Measurements from ENCODE around the gene VANGL2. TPM values are rescaled to one million over a fixed set of nuclear protein-coding genes. Genes with fewer than 3 reads are reported as not detected.

Gene VANGL2
- total and polyA plus RNA-seq, 2 of the 8 experiments (the other 6 are each of a cell fraction or from before 2014, with no cell fraction given): 62.5 to 118 TPM

DNA sequence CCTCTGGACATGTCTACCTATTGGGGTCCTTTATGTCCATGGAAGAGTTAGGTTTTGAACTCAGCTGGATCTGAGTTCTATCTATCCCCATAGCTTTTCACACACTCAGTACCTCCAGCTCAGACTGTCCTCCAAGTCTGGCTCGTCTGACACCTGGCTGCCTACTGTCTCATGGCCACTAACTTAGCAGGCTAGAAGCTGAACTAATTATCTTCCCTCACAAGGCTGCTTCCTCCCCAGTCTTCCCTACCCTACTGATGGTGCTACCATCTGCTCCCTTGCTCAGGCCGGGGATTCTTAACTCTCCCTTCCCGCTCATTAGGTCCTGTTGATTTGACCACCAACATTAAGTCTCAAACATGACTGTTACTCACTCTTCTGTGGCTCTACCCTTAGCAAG, 13.4 kb downstream of the VANGL2 start:
- Histone ChIP-seq H4K8ac (ENCODE audit: extremely low read depth, insufficient read depth, low read length) (no peak overlapping the region), H3K14ac (ENCODE audit: insufficient read length) (no peak overlapping the region), H4K91ac (replicated peaks; ENCODE audit: insufficient read length, low read length) (no peak overlapping the region), H2BK20ac (ENCODE audit: low read length) (no peak overlapping the region), H3K27me3 (replicated peaks in 1 of 4; ENCODE audit: control insufficient read depth in 3 of 4, extremely low read depth in 1 of 4, insufficient read depth in 3 of 4, low read length in 3 of 4) (no peaks in the 10 kb centered on the region), H3K9me3 (ENCODE audit: insufficient read depth in 2 of 2, low read depth in 1 of 2, low read length in 1 of 2) (no peaks in the 10 kb centered on the region), H2AFZ (ENCODE audit: low read length) (no peak overlapping the region), H4K5ac (ENCODE audit: insufficient read length, low read depth, low read length) (no peak overlapping the region), H3K4me1 (replicated peaks in 1 of 4; ENCODE audit: control insufficient read depth in 3 of 4, insufficient read depth in 4 of 4, low read length in 3 of 4) (peaks cover 6 to 17% (median 16%) of the 10 kb centered on the region in 4 experiments), H3K79me1 (ENCODE audit: low read depth, low read length) (peaks cover 29% of the 10 kb centered on the region), H2BK5ac (ENCODE audit: low read depth, low read length) (no peak overlapping the region), H2AK5ac (ENCODE audit: low read depth, low read length) (no peak overlapping the region), H3K56ac (replicated peaks; ENCODE audit: insufficient read length, low read depth, low read length) (no peak overlapping the region), H3K4me3 (ENCODE audit: extremely low read depth in 1 of 4, insufficient read depth in 2 of 4, low read depth in 3 of 4, low read length in 4 of 4) (no peak overlapping the region), H3K4me2 (ENCODE audit: insufficient read depth in 1 of 2, low read depth in 2 of 2, low read length in 2 of 2) (no peak overlapping the region), H3K79me2 (ENCODE audit: control insufficient read depth in 1 of 2, insufficient read depth in 2 of 2, low read length in 2 of 2) (peaks cover 4 to 61% of the 10 kb centered on the region in 2 experiments), H2BK15ac (ENCODE audit: low read length) (no peak overlapping the region), H3K4ac (replicated peaks; ENCODE audit: insufficient read length, low read depth, low read length) (no peak overlapping the region), H3K9ac (replicated peaks in 1 of 4; ENCODE audit: extremely low read depth in 1 of 4, low read depth in 3 of 4, low read length in 3 of 4) (no peak overlapping the region), H4K20me1 (replicated peaks in 1 of 2; ENCODE audit: control insufficient read depth in 1 of 2, insufficient read depth in 2 of 2, low read length in 2 of 2) (peaks cover 6 to 16% of the 10 kb centered on the region in 2 experiments), H2BK12ac (ENCODE audit: low read depth, low read length) (no peak overlapping the region), H3K18ac (ENCODE audit: extremely low read depth, low read length) (no peak overlapping the region), H3K23ac (ENCODE audit: insufficient read length) (no peak overlapping the region), H3K27ac (ENCODE audit: low read depth, low read length) (no peak overlapping the region), H2BK120ac (replicated peaks; ENCODE audit: low read depth, low read length) (no peak overlapping the region), H3K36me3 (ENCODE audit: control insufficient read depth in 2 of 4, insufficient read depth in 4 of 4, low read length in 3 of 4) (peaks cover 5 to 24% (median 14%) of the 10 kb centered on the region in 4 experiments; a peak in 7 of 8 replicates), H3K23me2 (ENCODE audit: low read depth, low read length) (no peaks in the 10 kb centered on the region)
- TF ChIP-seq TAF1 (IDR thresholded peaks at IDR 0.05; ENCODE audit: low read depth, low read length) (no peak), HDAC6 (IDR thresholded peaks at IDR 0.05; ENCODE audit: low read depth, low read length) (no peak), SP1 (IDR thresholded peaks at IDR 0.05; ENCODE audit: low read depth, low read length) (no peak), YY1 (IDR thresholded peaks at IDR 0.05; ENCODE audit: low read depth, low read length) (no peak), JUN (IDR thresholded peaks at IDR 0.05; ENCODE audit: low read depth, low read length) (no peak), KDM4A (IDR thresholded peaks at IDR 0.05; ENCODE audit: low read depth, low read length, severe bottlenecking) (no peak), SAP30 (IDR thresholded peaks at IDR 0.05; ENCODE audit: insufficient read depth, insufficient replicate concordance, low read length) (no peak), MAFK (IDR thresholded peaks at IDR 0.05; ENCODE audit: low read depth, low read length) (no peak), PHF8 (conservative IDR thresholded peaks at IDR 0.05; ENCODE audit: low read depth, low read length) (no peak), CBX5 (IDR thresholded peaks at IDR 0.05; ENCODE audit: low read depth, low read length) (no peak), EP300 (IDR thresholded peaks at IDR 0.05; ENCODE audit: borderline replicate concordance in 1 of 2, low read depth in 2 of 2, low read length in 2 of 2) (no peak)
- TF ChIP-seq, protein P1, sequence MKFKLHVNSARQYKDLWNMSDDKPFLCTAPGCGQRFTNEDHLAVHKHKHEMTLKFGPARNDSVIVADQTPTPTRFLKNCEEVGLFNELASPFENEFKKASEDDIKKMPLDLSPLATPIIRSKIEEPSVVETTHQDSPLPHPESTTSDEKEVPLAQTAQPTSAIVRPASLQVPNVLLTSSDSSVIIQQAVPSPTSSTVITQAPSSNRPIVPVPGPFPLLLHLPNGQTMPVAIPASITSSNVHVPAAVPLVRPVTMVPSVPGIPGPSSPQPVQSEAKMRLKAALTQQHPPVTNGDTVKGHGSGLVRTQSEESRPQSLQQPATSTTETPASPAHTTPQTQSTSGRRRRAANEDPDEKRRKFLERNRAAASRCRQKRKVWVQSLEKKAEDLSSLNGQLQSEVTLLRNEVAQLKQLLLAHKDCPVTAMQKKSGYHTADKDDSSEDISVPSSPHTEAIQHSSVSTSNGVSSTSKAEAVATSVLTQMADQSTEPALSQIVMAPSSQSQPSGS (IDR thresholded peaks at IDR 0.05; ENCODE audit: low read length): no peak
- DNase-seq (ENCODE audit: low read depth in 1 of 2, low spot score in 2 of 2) (no peak), FAIRE-seq (no peak)
- 91% methylated on average over 3 of the region's 3 CpGs; no CpG with 5 or more reads in 1 of the 2 experiments for WGBS, 2 experiments (ENCODE audit: extremely low coverage in 1 of 2, insufficient coverage in 1 of 2, insufficient read length in 1 of 2, insufficient replicate concordance in 2 of 2, low coverage in 1 of 2, low lambda C conversion rate in 2 of 2, missing lambda C conversion rate in 1 of 2)
- ChIA-PET CTCF (ENCODE audit: partially characterized antibody) (interaction anchor here (0.7 to 8.5 kb wide), 13 partner anchors 10 to 308 kb away, joined by 3 to 70 read pairs (median 3); no protein-coding TSS in a partner anchor), POLR2A (ENCODE audit: partially characterized antibody) (interaction anchor here (0.7 to 1.3 kb wide), 3 partner anchors 15 to 37 kb away, joined by 3 read pairs; no protein-coding TSS in a partner anchor)
